NCI-H82 treated with DMSO at 0.1 percent for 48 hours (cell line): ENCODE measurements around the gene SPATA13.

Experiments used
- DNase-seq: peaks from one replicate; lab custom pipeline; 2025; ENCODE audit not compliant: unreplicated experiment; lab: John Stamatoyannopoulos, UW

The SPATA13 gene

GRCh38 chr13:24141333-24141910 lies 19.1 kb upstream of the SPATA13 start:
- no peak for DNase-seq

- no peak for DNase-seq
Measured at GRCh38 chr13:24142453-24142852, 18.1 kb upstream of the SPATA13 start.

- no peak for DNase-seq
Measured at GRCh38 chr13:24142886-24143285, 17.6 kb upstream of the SPATA13 start.

- no peak for DNase-seq
Measured at GRCh38 chr13:24145240-24145639, 15.3 kb upstream of the SPATA13 start.

GRCh38 chr13:24145674-24146073 lies 14.8 kb upstream of the SPATA13 start:
- no peak for DNase-seq

GRCh38 chr13:24146961-24147569 lies 13.5 kb upstream of the SPATA13 start:
- no peak for DNase-seq

GRCh38 chr13:24147570-24147963 lies 13.0 kb upstream of the SPATA13 start:
- DNase-seq, result no peak

GRCh38 chr13:24148414-24149235 lies 11.9 kb upstream of the SPATA13 start:
- no peak for DNase-seq

- no peak for DNase-seq
Measured at GRCh38 chr13:24149246-24150032, 11.1 kb upstream of the SPATA13 start.

GRCh38 chr13:24150572-24150971 lies 9.9 kb upstream of the SPATA13 start:
- DNase-seq, result no peak

- no peak for DNase-seq
Measured at GRCh38 chr13:24151864-24152263, 8.7 kb upstream of the SPATA13 start.

GRCh38 chr13:24152292-24153214 lies 8.0 kb upstream of the SPATA13 start:
- no peak for DNase-seq

- DNase-seq, result no peak
Measured at GRCh38 chr13:24153347-24153746, 7.2 kb upstream of the SPATA13 start.

GRCh38 chr13:24153979-24154701 lies 6.4 kb upstream of the SPATA13 start:
- no peak for DNase-seq

- DNase-seq, result no peak
Measured at GRCh38 chr13:24159357-24159756, 1.2 kb upstream of the SPATA13 start.

- no peak for DNase-seq
Measured at GRCh38 chr13:24161010-24161775, 673 bp downstream of the SPATA13 start.

GRCh38 chr13:24161980-24162525 lies 1.5 kb downstream of the SPATA13 start:
- no peak for DNase-seq

- DNase-seq, result no peak
Measured at GRCh38 chr13:24162604-24163003, 2.1 kb downstream of the SPATA13 start.

- no peak for DNase-seq
Measured at GRCh38 chr13:24165746-24166145, 5.2 kb downstream of the SPATA13 start.
